Urothelium cell line (cell line): Measurements from ENCODE around the gene EFNA5.

Source experiments
- DNase-seq: peaks from one replicate; pipeline ENCODE4 v3.0.0; 2011; ENCODE audit warnings: low spot score, mixed read lengths
- FAIRE-seq: peaks from 2 replicates; lab custom pipeline; 2011; peaks lifted over from hg19 to GRCh38; lab: Jason Lieb, UNC

Gene EFNA5

DNA sequence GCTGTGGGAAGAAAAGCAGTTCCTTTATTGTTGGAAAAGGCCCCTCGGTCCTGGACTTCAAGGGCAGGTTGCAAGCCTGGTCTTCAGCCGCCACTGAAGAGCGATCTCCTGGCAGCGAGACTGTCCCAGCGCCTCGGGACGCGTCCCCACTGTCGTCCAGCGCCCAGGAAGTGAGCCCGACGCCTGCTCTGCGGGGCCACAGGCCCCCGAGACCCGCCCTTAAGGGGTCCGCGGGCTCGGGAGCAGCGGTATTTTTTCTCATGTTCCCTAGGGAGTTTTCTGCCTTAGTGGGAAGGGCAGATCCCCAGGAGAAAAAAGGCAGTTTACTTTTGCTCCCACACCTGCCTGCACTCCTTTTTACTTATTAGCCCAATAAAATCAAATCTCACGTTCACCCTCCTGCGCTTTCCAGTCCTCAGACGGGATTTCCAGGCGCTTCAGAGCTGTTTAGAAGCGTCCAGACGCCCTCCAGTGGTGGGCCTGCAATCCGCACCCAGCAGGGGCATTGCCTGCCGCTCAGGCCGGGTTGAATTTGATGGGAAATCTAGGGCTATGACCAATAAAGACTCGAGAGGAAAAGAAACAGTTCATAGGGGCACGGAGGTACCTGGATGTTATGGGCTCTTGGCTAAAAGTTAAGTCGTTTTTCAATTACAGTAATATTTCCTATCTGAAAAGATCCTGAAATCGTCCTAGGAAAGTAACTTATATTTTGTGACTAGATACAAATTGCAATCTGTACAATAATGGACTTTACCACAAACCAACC lies 2.8 kb upstream of the EFNA5 start:
- FAIRE-seq (no peak), DNase-seq (peak; percentile 85)

DNA sequence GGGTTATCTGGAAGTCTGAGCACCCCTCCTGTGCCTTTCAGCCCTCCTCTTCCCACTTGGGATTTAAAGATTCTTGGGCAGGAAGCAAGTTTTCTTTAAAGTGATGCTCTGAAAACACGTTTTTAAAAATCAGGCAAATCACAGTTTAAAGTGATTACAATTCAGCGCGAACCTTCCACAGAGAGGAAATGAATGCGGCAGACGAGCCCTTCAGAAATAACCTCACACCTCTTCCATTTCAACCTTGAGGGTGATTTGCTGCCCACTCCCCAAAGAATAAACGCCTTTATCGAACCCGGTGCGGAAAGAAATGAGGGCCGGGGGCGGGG lies 2.3 kb upstream of the EFNA5 start:
- FAIRE-seq (no peak), DNase-seq (no peak)

- FAIRE-seq (no peak), DNase-seq (peak; percentile 87)
These were observed 1.7 kb upstream of the EFNA5 start for GRCh38 chr5:107672211-107673038.

- FAIRE-seq = peak; percentile 13
These were observed 1.0 kb upstream of the EFNA5 start for GRCh38 chr5:107671742-107672210.

GRCh38 chr5:107670087-107670931 lies 428 bp downstream of the EFNA5 start:
- DNase-seq = peak; percentile 39

More at GRCh38 chr5:107671742-107672210, 1.0 kb upstream of the EFNA5 start:
- DNase-seq = peak; percentile 51

DNA sequence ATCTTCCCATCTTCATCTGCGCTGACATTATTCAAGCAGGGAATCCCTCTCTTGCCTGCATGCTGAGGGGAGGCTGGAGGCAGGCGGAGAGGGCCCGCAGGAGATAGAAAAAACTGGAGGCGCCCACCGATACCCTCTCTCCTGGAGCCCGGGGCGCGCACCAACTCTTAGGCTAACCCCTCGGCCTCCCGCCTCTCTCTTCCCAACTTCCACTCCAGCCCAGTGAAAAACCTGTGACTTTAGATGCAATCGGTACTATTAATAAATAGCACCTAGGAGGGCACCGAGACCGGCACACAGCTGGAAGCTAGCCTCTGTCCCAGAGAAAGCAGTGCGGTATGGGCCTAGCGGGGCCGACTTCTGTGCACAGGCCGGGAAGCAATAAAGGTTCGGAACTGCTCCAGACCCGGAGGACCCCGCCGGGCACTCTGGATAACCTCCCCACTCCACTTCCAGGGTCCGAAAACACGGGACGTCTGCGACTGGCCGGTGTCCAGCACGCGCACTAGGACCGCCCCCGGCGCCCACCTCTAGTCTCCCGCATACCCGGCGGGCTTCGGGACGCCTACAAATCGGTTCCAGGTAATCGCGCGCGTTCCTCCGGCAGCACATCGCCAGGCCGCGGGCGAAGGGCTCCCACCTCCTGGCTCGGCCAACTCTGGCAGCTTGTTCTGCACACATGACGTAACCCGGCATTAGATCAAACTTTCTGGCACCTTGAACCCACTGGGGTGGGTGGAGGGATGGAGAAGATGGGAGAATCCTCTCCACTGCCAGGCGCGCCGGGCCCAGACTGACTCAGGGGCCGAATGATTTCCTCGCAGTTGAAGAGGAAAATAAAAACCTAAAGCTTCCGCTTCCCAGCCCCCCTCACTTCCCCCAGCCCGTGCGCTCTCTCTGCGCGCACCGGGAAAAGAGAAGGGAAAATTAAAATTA lies 1.4 kb downstream of the EFNA5 start:
- no peak for FAIRE-seq
- DNase-seq = peak; percentile 19

More at GRCh38 chr5:107670087-107670931, 428 bp downstream of the EFNA5 start:
- no peak for FAIRE-seq

- peak; percentile 5 for DNase-seq
- no peak for FAIRE-seq
These were observed 2.3 kb downstream of the EFNA5 start for GRCh38 chr5:107668154-107669095.

DNA sequence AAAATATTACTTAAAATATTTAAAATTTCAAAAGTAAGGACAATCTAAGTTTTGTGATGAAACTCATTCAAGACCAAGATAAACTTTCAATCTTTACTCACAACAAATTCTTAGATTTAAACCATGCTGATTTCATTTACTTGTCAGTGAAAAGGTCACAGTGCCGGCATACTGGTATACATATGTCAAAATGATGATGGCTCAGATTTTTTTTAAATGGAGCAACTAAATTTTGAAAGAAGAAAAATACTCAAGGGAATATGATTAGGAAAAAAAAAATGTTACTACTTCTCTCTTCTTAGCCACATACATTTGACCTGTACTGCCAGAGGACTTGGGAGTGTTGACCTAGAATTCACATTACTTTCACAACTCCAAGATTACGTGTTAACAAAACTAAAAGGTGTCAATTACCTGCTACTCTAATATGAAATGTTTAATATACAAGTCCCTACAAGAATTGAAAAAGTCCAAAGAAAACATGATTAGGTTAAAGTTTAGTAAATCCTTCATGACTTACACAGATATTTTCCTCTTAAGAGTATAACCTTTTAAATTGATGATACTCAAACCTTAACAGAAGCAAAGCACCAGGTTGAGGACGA lies 4.6 kb downstream of the EFNA5 start:
- DNase-seq (no peak), FAIRE-seq (no peak)

DNA sequence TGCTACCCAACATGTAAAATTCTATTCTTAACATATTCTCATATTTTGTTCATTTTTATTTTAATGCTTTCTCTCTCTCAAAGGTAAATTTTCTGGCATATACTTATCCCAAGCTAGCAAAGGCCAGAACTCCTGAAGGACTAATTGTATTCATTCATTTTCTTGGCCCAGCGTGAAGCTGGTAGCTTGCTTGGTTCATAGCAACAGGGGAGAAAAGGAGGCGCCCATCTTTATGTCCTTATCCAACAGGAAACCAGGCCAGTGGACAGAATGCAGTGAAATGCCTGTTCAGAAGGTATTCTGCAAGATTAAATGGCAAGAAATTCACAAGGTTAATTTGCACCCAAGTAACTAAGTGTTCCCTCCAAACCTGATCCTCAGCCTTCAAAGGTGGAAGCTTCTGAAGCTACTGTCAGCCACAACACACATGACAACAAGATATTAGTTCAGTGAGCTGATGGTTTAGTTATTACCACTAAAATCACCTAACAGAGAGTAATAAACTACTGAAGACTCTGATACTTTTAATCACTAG lies 5.6 kb downstream of the EFNA5 start:
- FAIRE-seq (no peak), DNase-seq (no peak)

GRCh38 chr5:107663697-107664096 lies 7.0 kb downstream of the EFNA5 start:
- no peak for DNase-seq

GRCh38 chr5:107661650-107662044 lies 9.1 kb downstream of the EFNA5 start:
- DNase-seq (no peak), FAIRE-seq (no peak)

More at GRCh38 chr5:107663697-107664096, 7.0 kb downstream of the EFNA5 start:
- FAIRE-seq = no peak

GRCh38 chr5:107661038-107661649 lies 9.6 kb downstream of the EFNA5 start:
- no peak for DNase-seq
- no peak for FAIRE-seq

DNA sequence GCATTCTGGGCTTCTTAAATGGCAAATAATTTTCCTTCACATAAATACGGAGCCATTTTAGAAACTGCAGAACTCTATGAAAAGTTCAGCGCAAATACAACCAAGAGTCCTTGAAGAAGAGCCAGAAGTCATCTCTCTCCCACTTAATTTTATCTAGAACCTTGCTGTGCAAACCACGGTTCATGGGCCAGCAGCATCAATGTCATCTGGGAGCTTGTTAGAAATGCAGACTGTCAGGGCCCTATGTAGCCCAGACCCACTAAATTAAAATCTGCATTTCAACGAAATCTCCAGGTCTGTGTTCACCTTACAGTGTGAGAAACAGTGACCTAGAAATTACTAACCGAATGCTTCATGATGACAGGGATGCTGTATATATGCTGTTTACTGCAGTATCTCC lies 12.2 kb downstream of the EFNA5 start:
- DNase-seq (no peak), FAIRE-seq (no peak)

DNA sequence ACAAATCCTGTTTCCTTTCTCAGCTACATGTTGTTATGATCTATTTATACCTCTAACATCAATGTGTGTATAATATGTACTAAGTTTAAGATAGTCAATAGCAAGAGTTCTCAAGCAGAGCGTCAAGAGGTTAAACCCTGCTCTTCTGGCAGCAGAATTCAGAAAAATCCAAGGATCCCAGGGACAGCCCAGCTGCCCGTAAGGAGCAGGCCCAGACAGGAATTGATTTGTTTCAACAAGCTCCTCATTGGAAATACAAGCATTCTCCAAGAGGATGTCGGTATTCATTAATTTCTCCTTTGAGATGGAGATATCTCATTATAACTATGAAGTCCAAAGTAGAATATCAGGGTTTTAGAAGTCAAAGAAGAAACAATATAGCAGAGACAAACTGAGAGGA lies 14.9 kb downstream of the EFNA5 start:
- no peak for DNase-seq
- FAIRE-seq = no peak

GRCh38 chr5:107654827-107655226 lies 15.9 kb downstream of the EFNA5 start:
- DNase-seq (no peak), FAIRE-seq (no peak)

GRCh38 chr5:107653685-107654084 lies 17.1 kb downstream of the EFNA5 start:
- FAIRE-seq (no peak), DNase-seq (no peak)

GRCh38 chr5:107652839-107653607 lies 17.7 kb downstream of the EFNA5 start:
- no peak for FAIRE-seq
- DNase-seq = no peak
